Measurements from ENCODE around the gene SIPA1L3.

The SIPA1L3 gene

GRCh38 chr19:38158730-38159129 is 251.7 kb downstream of the SIPA1L3 start:
- no peak for DNase-seq

- DNase-seq = no peak
Observed at GRCh38 chr19:38162094-38162493, 255.1 kb downstream of the SIPA1L3 start.

GRCh38 chr19:38162632-38163031 is 255.6 kb downstream of the SIPA1L3 start:
- DNase-seq = no peak

GRCh38 chr19:38163419-38164290 is 256.6 kb downstream of the SIPA1L3 start:
- DNase-seq = no peak

- no peak for DNase-seq
Observed at GRCh38 chr19:38164526-38164925, 257.5 kb downstream of the SIPA1L3 start.

- no peak for DNase-seq
Observed at GRCh38 chr19:38165335-38165734, 258.3 kb downstream of the SIPA1L3 start.

GRCh38 chr19:38168637-38169036 is 261.6 kb downstream of the SIPA1L3 start:
- no peak for DNase-seq

- no peak for DNase-seq
Observed at GRCh38 chr19:38170334-38170733, 263.3 kb downstream of the SIPA1L3 start.

GRCh38 chr19:38172001-38172400 is 265.0 kb downstream of the SIPA1L3 start:
- DNase-seq = no peak

- peak; percentile 83 for DNase-seq
Observed at GRCh38 chr19:38173291-38174041, 266.5 kb downstream of the SIPA1L3 start.

GRCh38 chr19:38175422-38175821 is 268.4 kb downstream of the SIPA1L3 start:
- no peak for DNase-seq

GRCh38 chr19:38180071-38180470 is 273.1 kb downstream of the SIPA1L3 start:
- no peak for DNase-seq

GRCh38 chr19:38182536-38183210 is 275.7 kb downstream of the SIPA1L3 start:
- DNase-seq = no peak

GRCh38 chr19:38183251-38183897 is 276.4 kb downstream of the SIPA1L3 start:
- peak; percentile 69 for DNase-seq

GRCh38 chr19:38184815-38185214 is 277.8 kb downstream of the SIPA1L3 start:
- DNase-seq = no peak

- no peak for DNase-seq
Observed at GRCh38 chr19:38185562-38185961, 278.6 kb downstream of the SIPA1L3 start.

- no peak for DNase-seq
Observed at GRCh38 chr19:38190061-38190460, 283.1 kb downstream of the SIPA1L3 start.

- no peak for DNase-seq
Observed at GRCh38 chr19:38190793-38191192, 283.8 kb downstream of the SIPA1L3 start.

GRCh38 chr19:38191747-38192146 is 284.7 kb downstream of the SIPA1L3 start:
- DNase-seq = no peak

GRCh38 chr19:38193445-38193844 is 286.4 kb downstream of the SIPA1L3 start:
- no peak for DNase-seq

GRCh38 chr19:38194061-38194701 is 287.2 kb downstream of the SIPA1L3 start:
- DNase-seq = no peak

GRCh38 chr19:38195237-38195636 is 288.2 kb downstream of the SIPA1L3 start:
- DNase-seq = no peak
